ENCODE measurements around the gene CPN1.
"Not testable (repeated sequence)": the region's sequence is repeated elsewhere in the genome, so short reads cannot be mapped to it uniquely, and the experiment has no call there.

Gene CPN1

DNA sequence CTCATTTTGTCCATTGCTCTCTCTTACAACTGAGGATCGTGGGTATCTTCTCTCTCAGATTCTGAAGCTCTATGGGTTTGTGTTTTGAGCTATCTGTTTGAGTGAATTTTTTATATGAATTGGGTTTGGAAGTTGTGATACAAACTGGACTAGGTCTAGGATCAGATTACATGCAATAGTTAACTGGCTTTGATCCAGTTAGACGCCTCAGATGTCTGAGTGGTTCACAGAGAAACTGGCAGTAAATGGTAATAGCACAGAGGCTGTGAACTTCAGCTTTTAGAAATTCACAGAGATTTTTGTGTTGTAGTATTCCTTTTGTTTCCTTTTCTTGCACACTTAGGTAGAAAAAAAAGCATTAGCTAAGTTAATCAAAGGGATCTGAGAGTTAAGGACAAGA lies 59.3 kb downstream of the CPN1 start:
- no peak for DNase-seq (ENCODE audit: low read depth)

DNA sequence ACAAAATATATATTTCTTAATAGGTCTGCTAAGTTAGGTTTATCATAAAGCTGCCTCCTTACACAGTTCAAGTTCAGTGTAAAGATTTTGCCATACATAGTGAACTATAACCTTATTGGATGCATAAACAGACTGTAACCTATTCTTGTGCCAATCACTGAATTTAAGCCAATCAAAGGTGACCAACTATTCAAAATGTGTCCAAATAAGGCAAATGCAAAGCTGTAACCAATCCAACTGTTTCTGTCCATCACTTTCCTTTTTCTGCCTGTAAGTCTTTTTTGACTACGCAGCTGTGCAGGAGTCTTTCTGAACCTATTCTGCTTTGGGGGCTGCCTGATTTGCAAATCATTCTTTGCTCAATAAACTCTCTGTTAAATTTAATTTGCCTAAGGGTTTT lies 60.3 kb downstream of the CPN1 start:
- DNase-seq (ENCODE audit: low read depth) = no peak

DNA sequence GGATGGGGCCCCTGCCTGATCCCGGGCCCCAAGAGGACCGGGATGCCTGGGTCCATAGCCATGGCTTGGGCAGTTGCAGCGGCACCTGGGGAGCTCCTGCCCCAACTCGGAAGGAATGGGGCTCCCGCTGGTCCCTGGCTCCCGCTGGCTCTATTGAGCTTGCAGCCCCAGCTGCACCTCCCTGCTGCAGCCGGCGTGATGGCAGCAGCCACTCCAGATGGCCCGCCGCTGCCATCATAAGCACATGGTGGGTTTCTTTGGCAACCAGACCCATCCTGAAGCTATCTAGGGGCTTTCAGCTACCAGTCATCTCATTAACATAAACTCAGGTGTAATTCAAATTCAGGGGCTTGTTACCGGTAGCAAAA lies 60.8 kb downstream of the CPN1 start:
- no peak for DNase-seq (ENCODE audit: low read depth)

DNA sequence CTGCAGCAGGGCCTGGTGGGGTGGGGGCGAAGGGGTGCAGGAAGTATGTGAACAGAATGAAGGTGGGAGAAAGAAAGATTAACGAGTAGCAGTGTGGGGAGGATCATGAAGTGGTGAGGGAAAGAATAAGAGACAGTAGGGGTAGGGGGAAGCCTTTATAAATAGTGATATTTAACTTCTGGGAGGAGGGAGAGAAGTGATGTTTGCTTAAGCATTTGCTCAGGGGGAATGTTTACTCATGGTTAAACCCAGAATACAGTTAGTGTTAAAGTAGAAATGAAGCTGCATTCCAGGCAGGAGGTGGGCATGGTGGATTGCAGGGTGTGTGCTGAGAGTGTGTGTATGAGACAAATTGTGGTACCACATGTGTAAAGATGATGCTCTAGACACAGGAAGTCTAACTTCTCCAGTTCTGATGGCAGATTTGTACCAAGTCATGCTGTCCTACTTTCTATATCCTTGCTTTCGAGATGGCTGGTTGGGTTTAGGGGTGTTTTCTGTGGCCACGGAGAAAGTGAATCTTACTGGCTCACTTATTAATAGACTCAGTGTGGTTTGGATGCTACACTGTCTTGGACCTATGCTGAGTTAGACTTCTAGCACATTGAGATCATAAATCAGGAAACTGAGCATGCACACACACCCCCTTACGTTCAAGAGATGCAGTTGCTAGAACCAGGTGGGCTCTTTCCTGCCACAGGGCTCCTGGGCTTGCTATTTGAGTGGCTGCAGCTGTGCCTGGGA lies 61.4 kb downstream of the CPN1 start:
- no peak for DNase-seq (ENCODE audit: low read depth)

DNA sequence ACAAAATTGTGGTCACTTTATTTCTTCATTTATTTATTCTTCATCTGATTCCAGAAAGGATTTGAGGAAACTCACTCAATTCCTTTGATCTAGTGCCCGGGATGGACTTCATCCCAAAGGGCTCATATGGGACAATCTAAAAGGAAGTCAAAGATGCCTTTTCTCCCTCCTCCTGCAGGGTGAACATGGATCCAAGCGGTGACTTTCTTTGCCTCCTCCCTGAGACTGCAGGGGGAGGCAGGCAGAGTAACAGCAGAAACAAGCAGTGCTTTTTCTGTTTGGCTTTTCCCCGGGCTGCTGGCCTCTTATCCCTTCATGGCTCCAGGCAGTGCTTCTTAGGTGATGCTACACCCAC lies 61.9 kb downstream of the CPN1 start:
- DNase-seq (ENCODE audit: low read depth) = no peak

DNA sequence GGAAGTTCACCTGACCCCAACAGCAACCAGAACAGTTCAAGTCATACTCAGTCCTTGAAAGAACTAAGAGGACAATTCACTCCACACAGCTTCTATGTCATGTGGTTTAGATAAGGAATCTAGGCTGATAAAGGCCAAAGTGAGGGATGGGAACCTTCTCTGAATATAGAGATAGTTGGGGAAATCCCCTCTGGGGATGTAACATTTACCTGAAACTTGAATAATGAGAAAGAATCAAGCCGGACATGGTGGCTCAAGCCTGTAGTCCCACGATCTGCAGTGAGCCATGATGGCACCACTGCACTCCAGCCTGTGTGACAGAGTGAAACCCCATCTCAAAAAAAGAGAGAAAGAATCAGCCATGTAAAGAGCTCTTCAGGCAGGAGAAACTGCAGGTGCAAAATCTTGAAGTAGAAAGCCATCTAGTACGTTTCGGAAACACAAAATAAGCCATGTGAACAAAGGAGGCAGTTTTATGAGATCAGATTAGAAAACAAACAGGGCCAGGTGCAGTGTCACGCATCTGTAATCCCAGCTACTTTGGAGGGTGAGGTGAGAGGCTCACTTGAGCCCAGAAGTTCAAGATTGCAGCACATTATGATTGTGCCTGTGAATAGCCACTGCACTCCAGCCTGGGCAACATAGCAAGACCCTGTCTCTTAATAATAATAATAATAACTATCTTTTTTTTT lies 67.5 kb downstream of the CPN1 start:
- DNase-seq (ENCODE audit: low read depth) = no peak

DNA sequence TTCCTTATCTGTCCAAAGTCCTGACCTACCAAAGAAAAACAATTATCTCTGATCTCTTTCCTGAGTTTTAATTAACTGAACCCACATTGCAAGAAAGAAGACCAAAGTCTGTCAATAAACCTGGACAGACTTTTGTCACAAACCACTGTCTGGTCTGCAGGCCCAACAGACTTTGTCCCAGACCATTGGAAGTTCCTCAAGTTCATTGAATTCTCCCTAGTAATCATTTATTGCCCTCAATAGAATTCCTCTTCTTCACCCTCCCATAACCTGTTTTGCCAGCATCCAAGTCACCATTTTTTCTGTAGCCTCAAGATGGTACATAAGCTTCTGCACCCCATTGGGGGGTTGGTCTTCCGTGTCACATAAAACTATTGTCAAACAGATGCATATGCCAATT lies 68.0 kb downstream of the CPN1 start:
- no peak for DNase-seq (ENCODE audit: low read depth)

DNA sequence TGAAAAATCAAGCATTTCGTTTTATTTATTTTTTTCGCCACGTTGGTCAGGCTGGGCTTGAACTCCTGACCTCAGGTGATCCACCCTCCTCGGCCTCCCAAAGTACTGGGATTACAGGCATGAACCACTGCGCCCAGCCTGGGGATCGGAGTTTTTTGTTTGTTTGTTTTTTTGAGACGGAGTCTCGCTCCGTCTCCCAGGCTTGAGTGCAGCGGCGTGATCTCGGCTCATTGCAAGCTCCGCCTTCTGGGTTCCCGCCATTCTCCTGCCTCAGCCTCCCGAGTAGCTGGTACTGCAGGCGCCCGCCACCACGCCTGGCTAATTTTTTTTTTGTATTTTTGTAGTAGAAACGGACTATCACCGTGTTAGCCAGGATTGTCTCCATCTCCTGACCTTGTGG lies 69.8 kb downstream of the CPN1 start:
- not testable (repeated sequence) for DNase-seq (ENCODE audit: low read depth)

DNA sequence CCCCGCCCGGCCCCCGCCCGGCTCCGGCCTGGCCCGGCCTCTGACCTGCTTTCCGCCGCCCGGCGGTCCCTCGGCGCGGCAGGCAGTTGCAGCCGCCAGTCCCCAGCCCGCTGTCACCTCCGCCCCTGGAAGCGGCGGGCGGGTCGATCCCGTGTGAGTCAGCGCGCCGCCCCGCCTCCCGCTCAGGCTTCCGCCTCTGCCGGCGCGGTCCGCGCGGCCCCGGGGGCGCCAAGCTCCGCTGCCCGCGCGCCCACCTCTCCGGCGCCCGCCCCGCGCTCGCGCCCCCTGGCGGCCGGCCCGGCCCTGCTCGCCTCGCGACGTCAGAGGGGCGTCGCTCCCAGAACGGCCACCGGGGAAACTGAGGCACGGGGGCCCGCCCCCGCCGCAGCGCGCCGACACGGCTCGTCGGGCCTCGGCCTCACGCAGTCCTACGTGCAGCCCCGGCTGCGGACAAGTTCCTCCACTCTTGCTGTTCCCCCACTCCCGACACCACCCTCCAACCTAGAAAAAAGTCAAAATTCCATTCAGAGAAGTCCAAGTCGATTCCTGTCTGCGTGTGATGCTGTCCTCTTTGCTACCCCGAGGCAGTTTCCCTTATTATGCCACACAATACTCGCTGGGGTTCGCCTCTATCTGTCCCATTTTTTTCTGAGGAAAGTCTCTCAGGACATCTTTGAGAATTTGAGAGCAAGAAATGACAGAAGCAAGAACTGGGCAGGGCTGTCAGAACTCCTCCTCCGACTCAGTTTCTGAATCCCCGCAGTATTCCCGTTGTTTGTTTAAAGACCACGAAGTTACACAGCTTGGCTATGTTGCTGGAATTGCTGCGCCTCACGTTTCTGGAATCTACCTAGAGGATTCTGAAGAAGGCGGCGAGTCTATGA lies 71.6 kb downstream of the CPN1 start, which contains the start of gene DNMBP:
Gene DNMBP, minus strand, starts transcription at position 155 of the 884 bp plus-strand sequence. CDS start 37,823 bp downstream, outside the sequence.
- DNase-seq (ENCODE audit: low read depth) = peak; percentile 74

DNA sequence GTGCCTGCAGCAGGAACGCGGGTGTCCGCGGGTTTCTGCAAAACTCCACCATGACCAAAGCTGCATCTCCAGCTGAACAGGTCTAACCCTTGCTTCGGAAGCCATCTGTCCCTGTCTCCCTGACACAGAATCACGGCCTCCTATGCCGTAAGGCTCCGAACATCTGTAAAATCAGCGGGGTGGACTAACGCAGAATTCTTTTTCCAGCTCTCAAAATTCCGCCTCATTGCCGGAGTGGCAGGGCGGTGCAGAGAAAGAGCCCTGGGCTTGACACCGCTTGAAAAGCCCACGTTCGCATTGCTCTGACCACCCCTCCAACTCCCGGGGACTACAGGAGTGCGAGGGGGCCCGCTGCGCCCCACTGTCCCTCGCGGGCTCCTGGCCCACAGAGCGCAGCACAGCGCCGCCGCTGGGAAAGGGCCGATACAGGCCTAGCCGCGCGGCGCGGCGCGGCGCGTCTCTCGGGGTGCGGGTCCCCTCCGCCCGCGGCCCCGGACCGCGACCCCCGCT lies 72.3 kb downstream of the CPN1 start:
- no peak for DNase-seq (ENCODE audit: low read depth)

DNA sequence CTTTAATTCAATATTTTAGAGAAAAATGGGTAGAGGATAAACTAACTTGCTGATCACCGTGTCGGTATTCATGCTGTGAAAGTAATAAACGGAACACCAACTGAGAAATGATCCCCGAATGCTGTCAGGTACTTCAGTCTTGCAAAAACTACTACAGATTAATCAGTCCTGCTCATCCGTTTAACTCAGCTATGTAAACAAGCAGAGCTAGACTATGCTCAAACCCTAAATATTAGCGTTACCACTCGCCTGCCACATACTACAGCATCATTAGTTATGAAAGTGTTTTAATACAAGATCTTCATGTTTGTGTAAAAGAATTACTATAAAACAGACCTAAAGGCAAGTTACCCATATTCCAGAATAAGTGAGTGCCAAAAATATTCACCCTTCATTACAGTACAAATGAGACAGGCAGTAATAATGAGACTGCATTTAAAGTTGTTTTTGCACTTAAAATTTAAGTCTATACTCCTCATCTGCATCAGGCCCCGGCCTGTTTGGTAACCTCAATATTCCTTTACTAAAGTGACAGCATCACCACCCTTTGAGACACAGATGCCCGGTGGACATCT lies 72.9 kb downstream of the CPN1 start:
- no peak for DNase-seq (ENCODE audit: low read depth)

DNA sequence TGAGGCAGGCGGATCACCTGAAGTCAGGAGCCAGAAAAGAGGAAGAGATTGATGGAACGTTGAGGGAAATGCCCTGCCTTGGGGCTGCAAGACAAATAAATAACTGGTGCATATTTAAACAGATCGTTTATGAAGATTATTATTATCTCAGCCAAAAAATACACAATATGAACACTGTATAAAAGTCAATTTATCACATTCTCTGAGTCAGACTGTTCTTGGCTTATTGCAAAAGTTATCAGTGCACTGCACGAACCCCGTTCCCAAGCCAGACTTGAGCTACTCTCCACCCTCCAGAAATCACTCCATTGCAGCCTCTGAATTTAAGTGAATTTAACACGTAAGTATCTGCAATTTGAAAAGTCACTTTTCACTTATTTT lies 73.5 kb downstream of the CPN1 start:
- no peak for DNase-seq (ENCODE audit: low read depth)

DNA sequence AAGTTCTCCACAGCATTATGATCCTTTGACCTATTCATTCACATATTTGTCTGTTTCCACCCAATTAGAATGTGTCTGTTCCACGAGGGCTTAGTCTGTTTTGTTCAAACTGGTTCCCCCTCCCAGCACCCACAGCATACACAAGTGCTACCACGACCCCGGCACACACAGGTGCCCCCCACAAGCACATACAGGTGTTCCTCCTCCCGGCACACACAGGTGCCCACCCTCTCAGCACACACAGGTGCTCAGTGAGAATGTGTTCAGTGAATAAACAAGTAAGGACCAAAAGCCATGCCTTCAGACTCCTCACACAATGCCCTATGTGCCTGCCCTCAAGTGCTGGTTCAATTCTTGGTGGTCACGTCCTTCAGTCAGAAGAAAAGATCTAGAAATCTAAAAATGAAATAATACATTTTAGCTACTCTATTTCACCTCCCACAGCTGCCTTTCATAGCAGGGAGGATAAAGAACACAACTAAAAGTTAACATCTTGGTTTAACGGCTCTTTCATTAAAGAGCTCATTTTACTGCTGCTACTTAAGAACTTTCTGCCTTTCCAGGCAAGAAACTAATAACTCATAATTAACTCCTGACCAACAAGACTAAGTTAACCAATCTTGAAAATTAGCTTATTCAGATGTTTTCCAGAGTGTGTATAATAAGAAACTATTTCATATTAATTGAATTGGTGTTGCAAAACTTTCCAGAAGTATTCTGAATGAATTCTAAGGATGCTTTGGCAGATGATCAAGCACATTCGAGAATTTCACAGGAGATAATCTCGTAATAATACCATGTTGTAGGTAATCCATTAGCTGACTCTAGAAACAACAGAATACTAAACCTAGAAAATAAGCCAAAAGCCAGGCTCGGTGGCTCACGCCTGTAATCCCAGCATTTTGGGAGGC lies 74.2 kb downstream of the CPN1 start:
- DNase-seq (ENCODE audit: low read depth) = no peak

DNA sequence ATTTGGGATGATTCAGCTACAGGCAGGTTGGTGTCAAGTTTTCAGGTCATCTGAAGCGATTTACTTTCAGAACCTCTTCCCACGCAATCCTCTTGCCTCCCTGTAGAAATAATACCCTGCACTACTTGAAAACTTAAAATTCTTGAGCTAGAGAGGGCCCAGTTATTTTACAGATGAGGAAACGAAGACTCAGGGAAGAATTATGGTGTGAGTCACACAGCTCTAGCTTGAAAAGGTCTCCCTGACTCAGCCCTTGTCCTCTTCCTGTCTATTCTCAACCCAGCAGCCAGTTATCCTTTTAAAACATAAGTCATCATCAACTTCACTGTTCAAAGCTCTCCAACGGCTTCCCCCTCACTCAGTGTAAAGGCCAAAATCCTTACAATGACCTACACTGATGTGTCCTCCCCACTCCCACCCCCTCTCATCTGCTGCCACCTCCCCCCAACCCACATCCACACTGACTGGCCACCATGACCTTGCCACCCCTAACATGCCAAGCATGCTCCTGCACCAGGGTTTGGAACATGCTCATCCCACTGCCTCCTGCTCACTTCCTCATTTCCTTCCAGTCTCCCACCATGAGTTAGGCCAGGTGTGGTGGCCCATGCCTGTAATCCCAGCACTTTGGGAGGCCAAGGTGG lies 75.3 kb downstream of the CPN1 start:
- DNase-seq (ENCODE audit: low read depth) = no peak

DNA sequence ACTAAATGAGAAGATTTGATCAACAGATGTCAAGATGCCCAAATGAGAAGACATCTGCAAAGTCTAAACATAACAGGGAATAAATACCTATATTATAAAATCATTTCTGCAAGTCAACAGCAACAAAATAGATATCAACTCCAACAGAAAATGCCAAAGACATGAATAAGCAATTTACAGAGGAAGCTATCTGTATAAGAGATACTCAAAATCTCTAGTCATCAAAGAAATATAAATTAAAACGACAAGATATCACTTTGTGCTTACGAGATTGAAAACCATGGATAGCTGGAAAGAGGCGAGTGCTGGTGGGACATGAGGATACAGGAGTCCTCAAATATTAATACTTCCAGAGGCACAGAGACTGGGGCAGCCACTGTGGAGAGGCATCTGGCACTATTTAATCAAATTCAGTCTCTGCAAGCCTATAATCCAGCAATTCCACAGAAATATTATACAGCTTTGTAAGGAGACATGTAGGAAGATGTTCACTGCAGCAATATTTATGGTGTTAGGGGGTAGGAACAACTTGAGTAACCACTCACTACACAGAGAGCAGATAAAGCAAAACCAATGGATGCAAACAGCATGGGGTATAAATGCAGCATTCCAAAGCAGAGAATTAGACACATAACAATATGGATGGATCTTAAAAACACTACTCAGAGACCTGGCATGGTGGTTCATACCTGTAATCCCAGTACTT lies 76.7 kb downstream of the CPN1 start:
- DNase-seq (ENCODE audit: low read depth) = no peak

DNA sequence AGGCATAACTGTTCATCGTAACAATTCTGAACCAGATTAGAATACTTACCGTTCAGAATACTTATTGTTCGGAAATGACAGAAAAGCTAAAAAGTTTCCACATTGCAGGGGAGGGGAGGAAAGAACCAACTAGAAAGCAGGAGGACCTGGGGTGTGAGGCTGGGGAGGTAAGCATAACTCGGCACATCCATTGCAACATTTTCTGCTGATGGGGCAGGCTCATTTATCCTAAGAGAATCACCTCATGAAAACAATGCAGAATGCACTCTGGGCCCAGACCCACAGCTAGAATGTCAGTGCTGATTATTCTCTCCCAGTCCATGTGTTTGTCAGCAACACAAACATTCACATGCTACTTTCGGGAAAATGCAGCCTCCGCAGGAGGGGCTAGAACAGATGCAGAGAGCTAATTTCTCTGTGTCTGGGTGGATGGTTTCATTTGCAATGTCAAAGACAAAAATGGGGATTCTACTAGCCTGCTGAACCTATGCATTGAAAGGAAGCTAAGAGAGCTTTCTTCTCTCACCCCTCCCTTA lies 81.5 kb downstream of the CPN1 start:
- no peak for DNase-seq (ENCODE audit: low read depth)

DNA sequence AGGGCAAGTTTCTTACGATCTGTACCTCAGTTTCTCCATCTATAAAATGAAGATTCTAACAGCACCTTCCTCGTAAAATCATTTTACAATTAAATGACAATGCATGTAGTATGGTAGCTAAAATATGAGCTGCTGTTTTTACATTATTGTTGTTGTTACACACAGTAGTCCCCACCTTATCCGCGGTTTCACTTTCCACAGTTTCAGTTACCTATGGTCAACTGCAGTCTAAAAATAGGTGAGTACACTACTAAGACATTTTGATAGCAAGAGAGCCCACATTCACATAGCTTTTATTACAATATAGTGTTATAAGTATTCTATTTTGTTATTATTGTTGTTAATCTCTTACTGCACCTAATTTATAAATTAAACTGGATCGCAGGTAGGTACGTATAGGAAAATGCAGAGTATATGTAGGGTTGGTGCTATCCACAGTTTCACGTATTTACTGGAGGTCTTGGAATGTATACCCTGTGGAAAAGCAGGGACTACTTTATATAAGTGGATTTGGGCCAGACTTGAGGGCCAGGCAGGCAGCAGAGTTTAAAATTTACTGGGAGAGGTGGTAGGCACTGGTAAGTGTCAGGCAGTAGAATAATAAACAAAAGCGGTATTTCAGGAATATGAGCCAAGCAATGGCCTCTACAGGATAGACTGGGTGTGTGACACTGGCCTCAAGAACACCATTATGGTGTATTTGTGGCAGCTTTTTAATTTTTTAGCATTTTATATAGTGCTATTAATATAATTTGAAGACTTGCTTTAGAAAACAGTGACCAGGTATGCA lies 82.2 kb downstream of the CPN1 start:
- DNase-seq (ENCODE audit: low read depth) = no peak

DNA sequence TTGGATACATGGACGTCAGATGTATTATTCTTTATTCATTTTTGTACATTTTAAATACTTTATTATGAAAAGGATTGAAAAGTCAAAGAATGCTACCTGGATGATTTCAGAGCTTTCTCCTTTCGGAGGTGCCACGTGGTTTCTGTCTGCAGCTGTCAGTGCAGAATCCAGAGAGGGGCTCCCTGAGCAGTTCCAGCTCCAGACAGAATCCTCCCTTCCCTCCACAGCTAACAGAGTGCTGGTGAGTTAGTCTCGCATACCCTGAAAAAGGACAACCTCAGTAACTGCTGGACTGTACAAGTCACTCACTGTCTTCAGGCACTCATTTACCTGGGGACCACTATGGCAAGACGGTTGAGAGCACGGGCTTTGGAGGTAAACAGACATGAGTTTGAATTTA lies 82.8 kb downstream of the CPN1 start:
- no peak for DNase-seq (ENCODE audit: low read depth)
